ENCODE measurements around the gene TEKT2.

The TEKT2 gene

DNA sequence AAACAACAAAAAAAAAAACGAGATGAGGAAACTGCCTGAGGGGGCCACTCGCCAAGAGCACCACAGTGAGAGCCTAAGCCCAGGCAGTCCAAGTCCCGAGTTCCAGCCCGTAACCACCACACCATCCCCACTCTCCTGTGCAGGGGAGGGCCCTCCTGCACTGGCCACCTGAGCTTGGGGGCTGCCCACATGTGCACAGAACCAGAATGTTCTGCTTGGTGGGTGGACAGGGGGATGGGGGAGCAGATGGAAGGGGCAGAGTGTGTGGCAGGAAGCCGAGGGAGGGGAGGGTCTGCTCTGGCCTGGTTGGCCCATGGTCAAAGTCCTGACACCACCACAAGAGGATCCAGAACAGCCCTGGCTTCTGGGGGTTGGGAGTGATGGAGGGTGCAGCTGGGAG lies 22.4 kb downstream of the TEKT2 start:
- no peak for DNase-seq (ENCODE audit: extremely low read depth, low read depth)
- TF ChIP-seq, protein P1, sequence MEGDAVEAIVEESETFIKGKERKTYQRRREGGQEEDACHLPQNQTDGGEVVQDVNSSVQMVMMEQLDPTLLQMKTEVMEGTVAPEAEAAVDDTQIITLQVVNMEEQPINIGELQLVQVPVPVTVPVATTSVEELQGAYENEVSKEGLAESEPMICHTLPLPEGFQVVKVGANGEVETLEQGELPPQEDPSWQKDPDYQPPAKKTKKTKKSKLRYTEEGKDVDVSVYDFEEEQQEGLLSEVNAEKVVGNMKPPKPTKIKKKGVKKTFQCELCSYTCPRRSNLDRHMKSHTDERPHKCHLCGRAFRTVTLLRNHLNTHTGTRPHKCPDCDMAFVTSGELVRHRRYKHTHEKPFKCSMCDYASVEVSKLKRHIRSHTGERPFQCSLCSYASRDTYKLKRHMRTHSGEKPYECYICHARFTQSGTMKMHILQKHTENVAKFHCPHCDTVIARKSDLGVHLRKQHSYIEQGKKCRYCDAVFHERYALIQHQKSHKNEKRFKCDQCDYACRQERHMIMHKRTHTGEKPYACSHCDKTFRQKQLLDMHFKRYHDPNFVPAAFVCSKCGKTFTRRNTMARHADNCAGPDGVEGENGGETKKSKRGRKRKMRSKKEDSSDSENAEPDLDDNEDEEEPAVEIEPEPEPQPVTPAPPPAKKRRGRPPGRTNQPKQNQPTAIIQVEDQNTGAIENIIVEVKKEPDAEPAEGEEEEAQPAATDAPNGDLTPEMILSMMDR (IDR thresholded peaks at IDR 0.05; ENCODE audit: low read depth, low read length): no peak

GRCh38 chr1:36107394-36107793 lies 23.5 kb downstream of the TEKT2 start:
- no peak for DNase-seq (ENCODE audit: extremely low read depth, low read depth)
- TF ChIP-seq, protein P1 (IDR thresholded peaks at IDR 0.05; ENCODE audit: low read depth, low read length): no peak

DNA sequence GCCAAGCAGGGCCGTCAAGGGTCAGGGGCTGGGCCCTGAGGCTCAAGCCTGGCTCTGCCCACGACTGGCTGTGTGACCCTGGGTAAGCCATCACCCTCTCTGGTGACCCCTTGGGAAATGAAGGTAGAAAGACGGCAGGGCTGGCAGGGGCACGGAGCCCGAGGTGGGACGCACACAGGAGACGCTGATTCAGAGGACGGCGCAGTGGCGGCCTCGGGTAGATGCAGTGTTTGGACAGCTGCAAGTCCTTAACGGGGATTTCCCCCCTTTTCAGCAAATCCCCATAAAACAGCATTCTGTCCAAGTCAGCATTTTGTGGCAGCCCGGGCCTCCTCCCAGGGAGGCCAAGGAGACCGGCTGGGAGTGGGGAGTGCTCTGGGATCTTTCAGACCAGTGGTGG lies 24.4 kb downstream of the TEKT2 start:
- TF ChIP-seq, protein P1 (IDR thresholded peaks at IDR 0.05; ENCODE audit: low read depth, low read length): no peak
- no peak for DNase-seq (ENCODE audit: extremely low read depth, low read depth)

DNA sequence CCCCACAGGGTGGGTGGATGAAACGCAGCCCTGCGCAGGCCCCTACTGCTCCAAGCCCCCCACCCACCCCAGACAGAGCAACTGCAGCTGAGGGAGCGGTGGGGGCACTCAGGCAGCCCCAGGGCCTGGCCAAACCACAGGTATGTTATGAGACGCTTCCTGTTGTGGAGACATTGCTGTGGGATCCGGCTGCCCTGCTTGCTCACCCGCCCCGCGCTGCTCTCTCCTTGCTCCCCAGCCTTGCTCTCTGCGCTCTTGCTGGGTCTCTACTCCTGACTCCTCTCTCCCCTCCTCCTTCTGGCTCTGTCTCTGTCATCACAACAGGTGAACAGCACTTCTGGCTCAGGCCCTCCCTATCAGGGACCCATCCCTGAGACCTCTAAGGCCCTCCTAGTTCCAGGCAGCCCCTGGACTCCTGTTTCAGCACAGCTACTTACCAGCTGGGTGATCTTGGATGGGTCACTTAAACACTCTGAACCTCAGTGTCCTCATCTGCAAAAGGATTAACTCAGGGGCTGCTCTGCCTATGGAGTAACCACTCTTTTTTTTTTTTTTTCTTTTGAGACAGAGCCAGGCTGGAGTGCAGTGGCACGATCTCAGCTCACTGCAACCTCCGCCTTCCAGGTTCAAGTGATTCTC lies 25.3 kb downstream of the TEKT2 start:
- TF ChIP-seq, protein P1 (IDR thresholded peaks at IDR 0.05; ENCODE audit: low read depth, low read length): no peak
- DNase-seq (ENCODE audit: extremely low read depth, low read depth): no peak

DNA sequence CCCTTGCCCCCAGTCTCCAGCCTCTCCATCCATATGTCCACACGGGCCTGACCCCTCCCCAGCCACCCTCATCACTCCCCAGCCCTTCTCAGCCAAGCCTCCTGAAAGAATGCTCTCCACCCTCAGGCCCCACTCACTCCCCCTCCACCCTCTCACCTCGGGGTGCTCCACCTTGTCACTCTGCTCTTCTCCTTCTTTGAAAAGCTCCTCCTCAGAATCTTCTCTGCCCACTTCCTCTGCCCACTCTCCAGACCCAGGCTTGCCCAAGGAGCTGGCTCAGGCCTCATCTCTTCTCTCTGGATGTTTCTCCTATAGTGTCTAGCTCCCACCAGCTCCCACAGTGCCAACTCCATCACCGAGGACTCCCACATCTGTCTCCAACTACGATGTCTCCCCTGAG lies 27.3 kb downstream of the TEKT2 start:
- TF ChIP-seq, protein P1 (IDR thresholded peaks at IDR 0.05; ENCODE audit: low read depth, low read length): no peak
- no peak for DNase-seq (ENCODE audit: extremely low read depth, low read depth)

- DNase-seq (ENCODE audit: extremely low read depth, low read depth): no peak
- TF ChIP-seq, protein P1 (IDR thresholded peaks at IDR 0.05; ENCODE audit: low read depth, low read length): no peak
These were observed 28.9 kb downstream of the TEKT2 start for GRCh38 chr1:36112823-36113222.

- TF ChIP-seq, protein P1 (IDR thresholded peaks at IDR 0.05; ENCODE audit: low read depth, low read length): no peak
- no peak for DNase-seq (ENCODE audit: extremely low read depth, low read depth)
These were observed 30.5 kb downstream of the TEKT2 start for GRCh38 chr1:36114371-36114770.

All from AG09319 (cell line).